ENCODE measurements around the gene POC1B. TPM values are rescaled to one million over a fixed set of nuclear protein-coding genes. Genes with fewer than 3 reads are reported as not detected.
A peak's percentile ranks its signal among the peaks of the same experiment; 100 is the strongest.

The POC1B gene
- 10 to 100 TPM; 15.9 to 29.6 (median 26.5) TPM for polyA plus RNA-seq (ENCODE audit: insufficient read depth in 1 of 5, insufficient read length in 5 of 5, low replicate concordance in 1 of 5)
- long read RNA-seq, donor 1, full-length matches to known transcripts: 4 of 4 reads
- long read RNA-seq, donor 1, partial matches to known transcripts: 0 of 4 reads
- long read RNA-seq, donor 1, other reads (novel, unspliced or antisense): 0 of 4 reads
- long read RNA-seq, donor 2: 0 reads
- long read RNA-seq, donor 3, full-length matches to known transcripts: 4 of 4 reads
- long read RNA-seq, donor 3, partial matches to known transcripts: 0 of 4 reads
- long read RNA-seq, donor 3, other reads (novel, unspliced or antisense): 0 of 4 reads
- long read RNA-seq, donor 4: 0 reads
- long read RNA-seq, donor 5, full-length matches to known transcripts: 1 of 1 reads
- long read RNA-seq, donor 5, partial matches to known transcripts: 0 of 1 reads
- long read RNA-seq, donor 5, other reads (novel, unspliced or antisense): 0 of 1 reads
- long read RNA-seq, donor 6, partial matches to known transcripts: 0 of 1 reads
- long read RNA-seq, donor 6, other reads (novel, unspliced or antisense): 0 of 1 reads
- long read RNA-seq, donor 7, full-length matches to known transcripts: 3 of 3 reads
- long read RNA-seq, donor 7, partial matches to known transcripts: 0 of 3 reads
- long read RNA-seq, donor 7, other reads (novel, unspliced or antisense): 0 of 3 reads
- long read RNA-seq, donor 8, partial matches to known transcripts: 0 of 2 reads
- long read RNA-seq, donor 8, other reads (novel, unspliced or antisense): 0 of 2 reads

- DNase-seq: peak; percentile 78 to 81
These were observed at the start of gene POC1B for GRCh38 chr12:89525824-89526770. POC1B (minus strand) TSS chr12:89526047; CDS start chr12:89525895, 152 bp downstream.

- DNase-seq: no peak
These were observed 49.5 kb upstream of the POC1B start for GRCh38 chr12:89575374-89575773.

- peak in 1 of 2 donors; percentile 20 for DNase-seq
These were observed 48.9 kb upstream of the POC1B start for GRCh38 chr12:89574736-89575208.

GRCh38 chr12:89573051-89573810 is 47.4 kb upstream of the POC1B start:
- DNase-seq: no peak

- no peak for DNase-seq
These were observed 45.8 kb upstream of the POC1B start for GRCh38 chr12:89571491-89572195.

GRCh38 chr12:89568484-89568883 is 42.6 kb upstream of the POC1B start:
- DNase-seq: no peak

GRCh38 chr12:89567691-89568239 is 41.9 kb upstream of the POC1B start:
- no peak for DNase-seq

- DNase-seq: no peak
These were observed 40.8 kb upstream of the POC1B start for GRCh38 chr12:89566615-89567014.

GRCh38 chr12:89565002-89565401 is 39.2 kb upstream of the POC1B start:
- DNase-seq: no peak

GRCh38 chr12:89559753-89560152 is 33.9 kb upstream of the POC1B start:
- DNase-seq: no peak

GRCh38 chr12:89556976-89557375 is 31.1 kb upstream of the POC1B start:
- no peak for DNase-seq

- DNase-seq: no peak
These were observed 26.5 kb upstream of the POC1B start for GRCh38 chr12:89552376-89552775.

- no peak for DNase-seq
These were observed 25.9 kb upstream of the POC1B start for GRCh38 chr12:89551747-89552146.

- DNase-seq: no peak
These were observed 21.3 kb upstream of the POC1B start for GRCh38 chr12:89547101-89547500.

- no peak for DNase-seq
These were observed 20.3 kb upstream of the POC1B start for GRCh38 chr12:89546151-89546550.

- DNase-seq: no peak
These were observed 18.9 kb upstream of the POC1B start for GRCh38 chr12:89544681-89545184.

- DNase-seq: no peak
These were observed 18.2 kb upstream of the POC1B start for GRCh38 chr12:89544022-89544421.

GRCh38 chr12:89542912-89543592 is 17.2 kb upstream of the POC1B start:
- peak; percentile 74 to 80 for DNase-seq

GRCh38 chr12:89542236-89542635 is 16.4 kb upstream of the POC1B start:
- no peak for DNase-seq
